K562 (cell line): Measurements from ENCODE around the gene GNB2. TPM values are rescaled to one million over a fixed set of nuclear protein-coding genes. Genes with fewer than 3 reads are reported as not detected.

Experiments used
- ATAC-seq: fragments of 200-7000 bp; cut with Tn5 transposase; 3 replicates; pipeline ENCODE4 v1.9.1; 2020; ENCODE audit warnings: moderate library complexity
- BruUV-seq: library from RNA; stranded (reverse); fragments of 400-500 nt; replicated peaks from 2 replicates; lab custom pipeline; 2021; lab: Mats Ljungman, UMichigan
- CTCF ChIA-PET: fragments of 300-600 bp; formaldehyde crosslinking; extraction: SDS; loops from one replicate; lab custom pipeline; 2021; ENCODE audit warnings: low intra/inter-chr PET ratio; lab: Yijun Ruan, JAX
- POLR2A ChIA-PET: fragments of 300-600, 350-650 bp; sonication (Branson Sonifier 250); formaldehyde crosslinking; extraction: SDS; loops from one replicate; lab custom pipeline; 2021; ENCODE audit warnings: antibody characterized with exemption, inconsistent platforms; lab: Yijun Ruan, JAX
- DNase-seq, 4 experiments: peaks; one replicate each; pipeline versions ENCODE4 v3.0.0 to v3.0.0-alpha.2; 2011 to 2018; ENCODE audit warnings: low spot score in 3 of 4, mixed read lengths in 3 of 4; ENCODE audit errors: extremely low read depth in 1 of 4
- FAIRE-seq: peaks from 2 replicates; lab custom pipeline; 2011; peaks lifted over from hg19 to GRCh38; lab: Jason Lieb, UNC
- H2AFZ ChIP-seq: 2 replicates; pipeline ENCODE4 v1.6.0; 2011; ENCODE audit warnings: low read depth, low read length, control low read depth, inconsistent platforms
- H3K27ac ChIP-seq: fragments of 200-600 bp; 3 replicates; pipeline ENCODE4 v1.8.0; 2011; ENCODE audit warnings: low read depth, mild to moderate bottlenecking, control low read depth, inconsistent platforms, low read length, moderate library complexity, mixed read lengths; ENCODE audit errors: extremely low read depth
- H3K27me3 ChIP-seq, 2 experiments: fragments of 300-600 bp in 1 of 2; 2 replicates in 1 of 2; 3 replicates in 1 of 2; pipeline versions ENCODE4 v1.6.0 to v1.8.0; 2011; ENCODE audit warnings: inconsistent platforms in 2 of 2, low read length in 2 of 2, mild to moderate bottlenecking in 1 of 2, mixed read lengths in 1 of 2, moderate library complexity in 1 of 2; ENCODE audit not compliant: control insufficient read depth in 2 of 2, insufficient read depth in 2 of 2
- H3K36me3 ChIP-seq: fragments of 300-600 bp; 3 replicates; pipeline ENCODE4 v1.8.0; 2011; ENCODE audit warnings: mild to moderate bottlenecking, low read length, inconsistent platforms; ENCODE audit not compliant: control insufficient read depth, insufficient read depth
- H3K4me1 ChIP-seq, 2 experiments: fragments of 200-600 bp in 1 of 2; replicated peaks in 1 of 2; 2 replicates in 1 of 2; 3 replicates in 1 of 2; pipeline versions ENCODE4 v1.5.1 to v1.8.0; 2011; ENCODE audit warnings: inconsistent platforms in 2 of 2, low read length in 2 of 2, mild to moderate bottlenecking in 1 of 2, mixed read lengths in 1 of 2, moderate library complexity in 1 of 2; ENCODE audit not compliant: control insufficient read depth in 2 of 2, insufficient read depth in 2 of 2
- H3K4me2 ChIP-seq: 2 replicates; pipeline ENCODE4 v1.6.1; 2011; ENCODE audit warnings: low read length, control low read depth, inconsistent platforms, mixed read lengths; ENCODE audit not compliant: insufficient read depth
- H3K4me3 ChIP-seq: fragments of 200-600 bp; sonication (generic), shearing (Covaris generic); 2 replicates; pipeline ENCODE4 v1.5.1; 2016; ENCODE audit warnings: control low read depth, inconsistent platforms
- H3K79me2 ChIP-seq: fragments of 200-600 bp; 3 replicates; pipeline ENCODE4 v1.8.0; 2011; ENCODE audit warnings: low read length, inconsistent platforms; ENCODE audit not compliant: control insufficient read depth, insufficient read depth
- H3K9ac ChIP-seq, 2 experiments: 2 replicates each; pipeline versions ENCODE4 v1.6.0 to v1.6.1; 2011; ENCODE audit warnings: low read depth in 2 of 2, low read length in 2 of 2, control low read depth in 1 of 2, inconsistent platforms in 1 of 2, mild to moderate bottlenecking in 1 of 2, mixed read lengths in 1 of 2; ENCODE audit not compliant: insufficient read depth in 1 of 2
- H3K9me1 ChIP-seq: one replicate; pipeline ENCODE4 v1.6.0; 2011; ENCODE audit warnings: inconsistent platforms, mild to moderate bottlenecking, low read length, moderate library complexity; ENCODE audit not compliant: control insufficient read depth, insufficient read depth
- H3K9me3 ChIP-seq: replicated peaks from 2 replicates; pipeline ENCODE4 v1.5.1; 2011; ENCODE audit warnings: low read depth, low read length, inconsistent platforms; ENCODE audit not compliant: control insufficient read depth, insufficient read depth
- H4K20me1 ChIP-seq: replicated peaks from 2 replicates; pipeline ENCODE4 v1.6.1; 2011; ENCODE audit warnings: low read length, inconsistent platforms, mixed read lengths; ENCODE audit not compliant: control insufficient read depth, insufficient read depth
- CCNT2 ChIP-seq: IDR thresholded peaks from 2 replicates; pipeline ENCODE4 v1.6.1; 2011; ENCODE audit warnings: borderline replicate concordance, low read depth, mild to moderate bottlenecking, moderate library complexity, mixed read lengths, low read length; ENCODE audit not compliant: insufficient read length; ENCODE audit errors: extremely low read depth
- CGGBP1 ChIP-seq: fragments of 250-450 bp; sonication (Bioruptor Pico); IDR thresholded peaks from 2 replicates; pipeline ENCODE4 v1.9.0; 2021; ENCODE audit warnings: mild to moderate bottlenecking
- CTBP1 ChIP-seq: fragments of 450-650 bp; IDR thresholded peaks from 2 replicates; pipeline ENCODE4 v1.6.1; 2016; ENCODE audit warnings: borderline replicate concordance
- CUX1 ChIP-seq: fragments of 200-800 bp; sonication (Bioruptor generic); IDR thresholded peaks from 2 replicates; pipeline ENCODE4 v1.6.1; 2016; ENCODE audit warnings: missing genetic modification characterization, missing compliant biosample characterization
- IRF9 ChIP-seq: fragments of 450-650 bp; IDR thresholded peaks from 2 replicates; pipeline ENCODE4 v1.6.1; 2016; ENCODE audit warnings: missing biosample characterization, missing genetic modification characterization
- KAT8 ChIP-seq: fragments of 450-650 bp; IDR thresholded peaks from 2 replicates; pipeline ENCODE4 v1.6.1; 2016; ENCODE audit warnings: low read depth, mild to moderate bottlenecking
- NCOA4 ChIP-seq: fragments of 450-650 bp; IDR thresholded peaks from 2 replicates; pipeline ENCODE4 v1.6.1; 2018; ENCODE audit warnings: mild to moderate bottlenecking; ENCODE audit not compliant: partially characterized antibody
- NCOA6 ChIP-seq: fragments of 450-650 bp; IDR thresholded peaks from 2 replicates; pipeline ENCODE4 v1.6.1; 2017; ENCODE audit warnings: mild to moderate bottlenecking
- POLR2AphosphoS5 ChIP-seq: IDR thresholded peaks from 2 replicates; pipeline ENCODE4 v1.6.1; 2011; ENCODE audit warnings: mild to moderate bottlenecking, low read depth, low read length, moderate library complexity; ENCODE audit not compliant: control insufficient read depth, insufficient read depth
- RAD21 ChIP-seq, 2 experiments: fragments of 250-450 bp in 1 of 2; fragments of 450-650 bp in 1 of 2; sonication (Bioruptor Pico) in 1 of 2; formaldehyde crosslinking in 1 of 2; IDR thresholded peaks in 1 of 2; conservative IDR thresholded peaks in 1 of 2; 2 replicates each; pipeline versions ENCODE4 v1.4.0 to v1.8.0; 2020 to 2022; ENCODE audit warnings: mild to moderate bottlenecking in 2 of 2, moderate library complexity in 1 of 2
- RAD51 ChIP-seq: fragments of 450-650 bp; IDR thresholded peaks from 2 replicates; pipeline ENCODE4 v1.7.1; 2016; ENCODE audit warnings: low read depth, mild to moderate bottlenecking, borderline replicate concordance
- RBM15 ChIP-seq: fragments of 200-400 bp; formaldehyde crosslinking; IDR thresholded peaks from 2 replicates; pipeline ENCODE4 v1.6.1; 2018; ENCODE audit warnings: mild to moderate bottlenecking, low read length, moderate library complexity; ENCODE audit not compliant: insufficient read depth
- SETDB1 ChIP-seq: IDR thresholded peaks from one replicate; pipeline ENCODE4 v1.6.1; 2012; ENCODE audit warnings: low read length, control low read depth, inconsistent platforms
- TAL1 ChIP-seq: fragments of 450-650 bp; IDR thresholded peaks from 2 replicates; pipeline ENCODE4 v1.6.1; 2016; ENCODE audit warnings: mild to moderate bottlenecking
- ZBTB8A ChIP-seq: fragments of 450-650 bp; IDR thresholded peaks from 2 replicates; pipeline ENCODE4 v1.6.1; 2018; ENCODE audit warnings: mild to moderate bottlenecking, moderate library complexity; ENCODE audit not compliant: partially characterized antibody
- ZKSCAN8 ChIP-seq: fragments of 200-800 bp; sonication (Bioruptor generic); IDR thresholded peaks from 2 replicates; pipeline ENCODE4 v1.6.1; 2016; ENCODE audit warnings: missing genetic modification characterization, missing compliant biosample characterization
- WGBS: fragments of 100-300 bp; shearing (Covaris generic); methylation state at CpG from one replicate; pipeline ENCODE4 v1.1.6; 2016; ENCODE audit warnings: low coverage, mixed read lengths; ENCODE audit not compliant: insufficient coverage; ENCODE audit errors: missing lambda C conversion rate; 5-methylcytosine and 5-hydroxymethylcytosine counted together
- in situ Hi-C: fragments of 300-500 bp; cut with MboI; formaldehyde crosslinking; loops from 4 replicates; pipeline ENCODE4 v1.15.0; 2018; ENCODE audit warnings: inconsistent platforms, mixed read lengths
- intact Hi-C: fragments of 100-400 bp; cut with micrococcal nuclease; formaldehyde crosslinking; loops from 2 replicates; pipeline ENCODE4 v1.14.2; 2022
- polyA plus RNA-seq, 8 experiments: library from polyadenylated mRNA; depleted of rRNA in 4 of 8; stranded (reverse) in 5 of 8; unstranded in 3 of 8; fragments of >200 nt; fragmentation: Nextera tagmentation in 2 of 8; fragmentation: Illumina TruSeq in 1 of 8; extraction: Ambion mirVana in 2 of 8; extraction: Trizol in 1 of 8; gene quantifications; 2 replicates each; pipeline versions ENCODE4 v1.2.1 to v1.2.3, GENCODE V29; 2011 to 2014; ENCODE audit warnings: inconsistent platforms in 1 of 8, missing spikeins in 1 of 8
- total RNA-seq, 7 experiments: library from RNA; depleted of rRNA in 6 of 7; stranded (reverse); fragments of >200 nt in 6 of 7; fragmentation: Illumina TruSeq in 2 of 7; extraction: Trizol in 2 of 7; gene quantifications; 2 replicates each; pipeline versions ENCODE4 v1.2.1 to v1.2.3, GENCODE V29; 2011 to 2021; ENCODE audit warnings: low replicate concordance in 1 of 7

GNB2 gene
- total and polyA plus RNA-seq, 9 of the 15 experiments (the other 6 are each of a cell fraction or from before 2014, with no cell fraction given), result 0.65 to 320 (median 104) TPM

GRCh38 chr7:100688326-100688860, 14.9 kb downstream of the GNB2 start:
- no peaks in the 10 kb centered on the region for H3K9me3 ChIP-seq
- H3K4me1 ChIP-seq, result peaks cover 17 to 68% of the 10 kb centered on the region in 2 experiments
- H3K36me3 ChIP-seq, result peaks cover 77% of the 10 kb centered on the region; the same call in 2 of the 3 replicates
- peak overlapping the region in 1 of 2 experiments; percentile 39; a peak in 2 of 4 replicates for H3K9ac ChIP-seq
- BruUV-seq, result no TSS peak
- H2AFZ ChIP-seq, result no peak overlapping the region
- FAIRE-seq (no peak), ATAC-seq (no peak), DNase-seq (peak in 2 of 4 experiments; percentile 8 to 11)
- in situ Hi-C loops (no loop called here), intact Hi-C loops (no loop called here)
- H3K4me3 ChIP-seq, result no peak overlapping the region
- ChIA-PET CTCF (no interaction called here), POLR2A (interaction anchor here (1.1 to 1.6 kb wide), 3 partner anchors 9 to 13 kb away, joined by 3 to 5 read pairs (median 4); no protein-coding TSS in a partner anchor)
- no peaks in the 10 kb centered on the region for H3K9me1 ChIP-seq
- H3K27me3 ChIP-seq, result no peaks in the 10 kb centered on the region
- H4K20me1 ChIP-seq, result peaks cover 24% of the 10 kb centered on the region
- TF ChIP-seq IRF9 (tag) (no peak), RAD51 (no peak), KAT8 (no peak), ZKSCAN8 (CRISPR knock-in tag) (no peak), TAL1 (no peak), SETDB1 (no peak), NCOA4 (no peak), CGGBP1 (CRISPR knock-in tag) (no peak), ZBTB8A (no peak), CCNT2 (no peak), CTBP1 (no peak), RBM15 (no peak), POLR2AphosphoS5 (no peak), NCOA6 (no peak), RAD21 (CRISPR knock-in tag; conservative IDR thresholded peaks at IDR 0.05 in 1 of 2, IDR thresholded peaks at IDR 0.05 in 1 of 2) (no peak), CUX1 (CRISPR knock-in tag) (no peak)
- whole genome bisulfite sequencing, result 87% methylated on average over 14 of the region's 16 CpGs
- no peak overlapping the region for H3K27ac ChIP-seq
- no peak overlapping the region for H3K4me2 ChIP-seq
- peaks cover 53% of the 10 kb centered on the region for H3K79me2 ChIP-seq
